Natural killer cell (primary cell): ENCODE measurements around the gene PRDX1. TPM values are rescaled to one million over a fixed set of nuclear protein-coding genes. Genes with fewer than 3 reads are reported as not detected.
"Not testable (repeated sequence)": the region's sequence is repeated elsewhere in the genome, so short reads cannot be mapped to it uniquely, and the experiment has no call there.

Source experiments
- ATAC-seq, 3 donors: fragments of 150-1000 bp in 2 of 3; fragments of 200-7000 bp in 1 of 3; cut with Tn5 transposase; 1 replicate in 1 of 3; 2 replicates in 2 of 3; pipeline ENCODE4 v1.10.0; 2021; ENCODE audit warnings: mild to moderate bottlenecking in 2 of 3, moderate library complexity in 2 of 3
- DNase-seq, 2 donors: peaks; one replicate each; pipeline versions ENCODE4 v3.0.0 to v3.0.0-alpha.2; 2013 to 2021; ENCODE audit warnings: mixed read lengths in 1 of 2
- H3K27ac ChIP-seq: one replicate; pipeline ENCODE4 v1.5.1; 2013; ENCODE audit warnings: mild to moderate bottlenecking, low read length
- H3K27me3 ChIP-seq: one replicate; pipeline ENCODE4 v1.6.1; 2013; ENCODE audit warnings: low read length; ENCODE audit not compliant: control insufficient read depth, insufficient read depth
- H3K36me3 ChIP-seq: one replicate; pipeline ENCODE4 v1.6.1; 2013; ENCODE audit warnings: low read length; ENCODE audit not compliant: control insufficient read depth, insufficient read depth
- H3K4me1 ChIP-seq: one replicate; pipeline ENCODE4 v1.6.1; 2013; ENCODE audit warnings: low read length; ENCODE audit not compliant: control insufficient read depth, insufficient read depth
- H3K4me3 ChIP-seq: one replicate; pipeline ENCODE4 v1.5.1; 2013; ENCODE audit warnings: low read length
- H3K9me3 ChIP-seq: one replicate; pipeline ENCODE4 v1.6.1; 2013; ENCODE audit warnings: low read length; ENCODE audit not compliant: control insufficient read depth, insufficient read depth
- H3K27ac Mint-ChIP-seq, 2 donors: one replicate each; pipeline ENCODE4 v1.8.0; 2022; ENCODE audit warnings: mild to moderate bottlenecking in 2 of 2, mixed read lengths in 2 of 2, moderate library complexity in 1 of 2
- H3K27me3 Mint-ChIP-seq, 2 donors: one replicate each; pipeline ENCODE4 v1.8.0; 2022; ENCODE audit warnings: low read depth in 2 of 2, mixed read lengths in 2 of 2
- H3K36me3 Mint-ChIP-seq: one replicate; pipeline ENCODE4 v1.8.0; 2022; ENCODE audit warnings: mixed read lengths
- H3K4me1 Mint-ChIP-seq, 2 donors: one replicate each; pipeline ENCODE4 v1.8.0; 2022; ENCODE audit warnings: mixed read lengths in 2 of 2
- H3K4me3 Mint-ChIP-seq: one replicate; pipeline ENCODE4 v1.8.0; 2022; ENCODE audit warnings: mild to moderate bottlenecking, moderate library complexity, mixed read lengths
- H3K9me3 Mint-ChIP-seq, 2 donors: one replicate each; pipeline ENCODE4 v1.8.0; 2022; ENCODE audit warnings: mixed read lengths in 2 of 2
- CTCF ChIP-seq: fragments of 200-600 bp; IDR thresholded peaks from one replicate; pipeline ENCODE4 v1.8.0; 2022; ENCODE audit warnings: antibody characterized with exemption
- WGBS: methylation state at CpG from one replicate; pipeline ENCODE4 v1.1.7; 2013; ENCODE audit warnings: missing lambda C conversion rate; ENCODE audit not compliant: insufficient coverage; 5-methylcytosine and 5-hydroxymethylcytosine counted together
- intact Hi-C: fragments of 100-400 bp; cut with micrococcal nuclease; formaldehyde crosslinking; loops from one replicate; pipeline ENCODE4 v1.14.2; 2022
- total RNA-seq, 4 donors: library from RNA; stranded (reverse); fragments of 120-200 nt in 1 of 4; gene quantifications; one replicate each; pipeline versions ENCODE4 v1.2.3 to v1.2.4, GENCODE V29; 2013 to 2022

Gene PRDX1
- total RNA-seq, 3 donors from 2014 or later (not counting 1 experiment from before 2014, with no cell fraction given) = 24.8 to 39.1 (median 30.6) TPM

- Mint-ChIP-seq H3K4me3 (no peak overlapping the region), H3K4me1 (peaks cover 5 to 6% of the 10 kb centered on the region in 2 donors), H3K27ac (no peak overlapping the region), H3K36me3 (no peaks in the 10 kb centered on the region), H3K9me3 (no peaks in the 10 kb centered on the region), H3K27me3 (no peaks in the 10 kb centered on the region)
- TF ChIP-seq CTCF = no peak
- intact Hi-C loops = loop anchor here (1.0 to 5.0 kb wide), 4 partner anchors 9 to 189 kb away; partner anchors contain the start of genes CCDC163, MMACHC, MUTYH and TOE1
- peaks cover 18% of the 10 kb centered on the region for H3K4me1 ChIP-seq
- ATAC-seq = no peak
- DNase-seq = no peak
- 52% methylated on average over 19 of the region's 19 CpGs for WGBS
- peak overlapping the region; percentile 65 for H3K27ac ChIP-seq
- H3K9me3 ChIP-seq = no peaks in the 10 kb centered on the region
- peak overlapping the region; percentile 73 for H3K4me3 ChIP-seq
- no peaks in the 10 kb centered on the region for H3K36me3 ChIP-seq
- no peaks in the 10 kb centered on the region for H3K27me3 ChIP-seq
Measured at GRCh38 chr1:45491487-45492260, 30.0 kb downstream of the PRDX1 start.

- no peaks in the 10 kb centered on the region for H3K36me3 ChIP-seq
- no peaks in the 10 kb centered on the region for H3K27me3 ChIP-seq
- TF ChIP-seq CTCF = no peak
- H3K4me1 ChIP-seq = peaks cover 18% of the 10 kb centered on the region
- no peak within 1 kb of the TSS for H3K27ac Mint-ChIP-seq
- DNase-seq (peak; percentile 97 to 99), ATAC-seq (peak; percentile 91 to 99 (median 92))
- H3K27ac ChIP-seq = peak within 1 kb of the TSS; percentile 65
- no peaks in the 10 kb centered on the region for H3K27me3 Mint-ChIP-seq
- peaks cover 5 to 6% of the 10 kb centered on the region in 2 donors for H3K4me1 Mint-ChIP-seq
- no peaks in the 10 kb centered on the region for H3K36me3 Mint-ChIP-seq
- H3K4me3 ChIP-seq = peak within 1 kb of the TSS; percentile 73
- H3K9me3 Mint-ChIP-seq = no peaks in the 10 kb centered on the region
- intact Hi-C loops = loop anchor here (1.0 to 5.0 kb wide), 4 partner anchors 9 to 188 kb away; partner anchors contain the start of genes CCDC163, MMACHC, MUTYH and TOE1
- H3K9me3 ChIP-seq = no peaks in the 10 kb centered on the region
- H3K4me3 Mint-ChIP-seq = no peak within 1 kb of the TSS
- WGBS = under 1% methylated on average over 64 of the region's 64 CpGs
Measured at GRCh38 chr1:45490626-45491486, 30.8 kb downstream of the PRDX1 start, which contains the start of gene TESK2. Gene TESK2 (minus strand): TSS chr1:45491163. CDS start chr1:45457785, 33,378 bp downstream.

- Histone ChIP-seq H3K4me3 (peak overlapping the region; percentile 73), H3K4me1 (peaks cover 18% of the 10 kb centered on the region), H3K27ac (peak overlapping the region; percentile 51), H3K36me3 (no peaks in the 10 kb centered on the region), H3K9me3 (no peaks in the 10 kb centered on the region), H3K27me3 (no peaks in the 10 kb centered on the region)
- 5% methylated on average over 17 of the region's 17 CpGs for WGBS
- Mint-ChIP-seq H3K36me3 (no peaks in the 10 kb centered on the region), H3K27me3 (no peaks in the 10 kb centered on the region), H3K27ac (no peak overlapping the region), H3K4me1 (peaks cover 5 to 6% of the 10 kb centered on the region in 2 donors), H3K9me3 (no peaks in the 10 kb centered on the region), H3K4me3 (no peak overlapping the region)
- ATAC-seq (no peak), DNase-seq (peak in 1 of 2 donors; percentile 25)
- intact Hi-C loops = loop anchor here (2.0 to 5.0 kb wide), 2 partner anchors 148 to 187 kb away; partner anchors contain the start of genes MUTYH and TOE1
- TF ChIP-seq CTCF = no peak
Measured at GRCh38 chr1:45490121-45490625, 31.5 kb downstream of the PRDX1 start.

- H3K4me3 Mint-ChIP-seq, H3K27ac ChIP-seq, H3K27ac Mint-ChIP-seq, H3K36me3 Mint-ChIP-seq, ATAC-seq, DNase-seq, H3K4me1 Mint-ChIP-seq, H3K27me3 Mint-ChIP-seq, H3K27me3 ChIP-seq, H3K4me3 ChIP-seq, H3K9me3 ChIP-seq, H3K36me3 ChIP-seq, H3K9me3 Mint-ChIP-seq, intact Hi-C loops: not testable (repeated sequence)
- peaks cover 18% of the 10 kb centered on the region for H3K4me1 ChIP-seq
- WGBS = 48% methylated on average over 14 of the region's 14 CpGs
Measured at GRCh38 chr1:45489379-45489778, 32.3 kb downstream of the PRDX1 start.
